ENCODE results near the gene MN1.
A peak's percentile ranks its signal among the peaks of the same experiment; 100 is the strongest.

The MN1 gene

GRCh38 chr22:27740202-27740748 lies 61.3 kb downstream of the MN1 start:
- no peak for DNase-seq (ENCODE audit: low read depth)

GRCh38 chr22:27737521-27737920 lies 64.0 kb downstream of the MN1 start:
- DNase-seq (ENCODE audit: low read depth): no peak

- no peak for DNase-seq (ENCODE audit: low read depth)
These were observed 67.5 kb downstream of the MN1 start for GRCh38 chr22:27734066-27734465.

GRCh38 chr22:27732841-27733240 lies 68.7 kb downstream of the MN1 start:
- no peak for DNase-seq (ENCODE audit: low read depth)

- DNase-seq (ENCODE audit: low read depth): no peak
These were observed 69.2 kb downstream of the MN1 start for GRCh38 chr22:27732391-27732790.

GRCh38 chr22:27731621-27732020 lies 69.9 kb downstream of the MN1 start:
- no peak for DNase-seq (ENCODE audit: low read depth)

GRCh38 chr22:27730641-27731433 lies 70.7 kb downstream of the MN1 start:
- DNase-seq (ENCODE audit: low read depth): no peak

- no peak for DNase-seq (ENCODE audit: low read depth)
These were observed 72.3 kb downstream of the MN1 start for GRCh38 chr22:27729246-27729645.

- DNase-seq (ENCODE audit: low read depth): no peak
These were observed 73.7 kb downstream of the MN1 start for GRCh38 chr22:27727673-27728451.

- DNase-seq (ENCODE audit: low read depth): peak; percentile 82
These were observed 74.7 kb downstream of the MN1 start for GRCh38 chr22:27726686-27727449.

GRCh38 chr22:27726331-27726685 lies 75.2 kb downstream of the MN1 start:
- DNase-seq (ENCODE audit: low read depth): no peak

GRCh38 chr22:27725661-27726060 lies 75.9 kb downstream of the MN1 start:
- no peak for DNase-seq (ENCODE audit: low read depth)

- DNase-seq (ENCODE audit: low read depth): no peak
These were observed 76.8 kb downstream of the MN1 start for GRCh38 chr22:27724709-27725108.

- no peak for DNase-seq (ENCODE audit: low read depth)
These were observed 77.4 kb downstream of the MN1 start for GRCh38 chr22:27724157-27724556.

GRCh38 chr22:27723708-27724107 lies 77.8 kb downstream of the MN1 start:
- DNase-seq (ENCODE audit: low read depth): no peak

- DNase-seq (ENCODE audit: low read depth): no peak
These were observed 78.4 kb downstream of the MN1 start for GRCh38 chr22:27723158-27723557.

- no peak for DNase-seq (ENCODE audit: low read depth)
These were observed 80.7 kb downstream of the MN1 start for GRCh38 chr22:27720860-27721259.

- peak; percentile 38 for DNase-seq (ENCODE audit: low read depth)
These were observed 81.9 kb downstream of the MN1 start for GRCh38 chr22:27719535-27720227.

GRCh38 chr22:27719036-27719347 lies 82.6 kb downstream of the MN1 start:
- DNase-seq (ENCODE audit: low read depth): no peak

GRCh38 chr22:27718186-27719035 lies 83.1 kb downstream of the MN1 start:
- DNase-seq (ENCODE audit: low read depth): peak; percentile 80

GRCh38 chr22:27717094-27717493 lies 84.5 kb downstream of the MN1 start:
- DNase-seq (ENCODE audit: low read depth): no peak

Data from GM04503 (cell line).